HG02610 (cell line): ENCODE measurements around the gene ULK4.
"Not testable (repeated sequence)": the region's sequence is repeated elsewhere in the genome, so short reads cannot be mapped to it uniquely, and the experiment has no call there.

Source experiments
- ATAC-seq: cut with Tn5 transposase; IDR thresholded peaks from one replicate; pipeline ENCODE4 v1.9.1; 2021; ENCODE audit warnings: mild to moderate bottlenecking, moderate library complexity; ENCODE audit not compliant: unreplicated experiment

ULK4 gene

GRCh38 chr3:41370765-41371535 lies 591.0 kb downstream of the ULK4 start:
- ATAC-seq, result not testable (repeated sequence)

DNA sequence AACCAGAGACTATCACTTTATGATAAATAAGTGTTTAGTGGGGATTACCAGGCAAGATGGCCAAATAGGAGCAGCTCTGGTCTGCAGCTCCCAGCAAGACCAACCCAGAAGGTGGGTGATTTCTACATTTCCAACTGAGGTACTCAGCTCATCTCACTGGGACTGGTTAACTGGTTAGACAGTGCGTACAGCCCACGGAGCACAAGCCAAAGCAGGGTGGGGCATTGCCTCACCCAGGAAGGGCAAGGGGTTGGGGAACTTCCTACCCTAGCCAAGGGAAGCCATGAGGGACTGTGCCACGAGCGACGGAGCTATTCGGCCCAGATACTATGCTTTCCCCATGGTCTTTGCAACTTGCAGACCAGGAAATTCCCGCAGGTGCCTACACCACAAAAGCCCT lies 591.6 kb downstream of the ULK4 start:
- no peak for ATAC-seq

DNA sequence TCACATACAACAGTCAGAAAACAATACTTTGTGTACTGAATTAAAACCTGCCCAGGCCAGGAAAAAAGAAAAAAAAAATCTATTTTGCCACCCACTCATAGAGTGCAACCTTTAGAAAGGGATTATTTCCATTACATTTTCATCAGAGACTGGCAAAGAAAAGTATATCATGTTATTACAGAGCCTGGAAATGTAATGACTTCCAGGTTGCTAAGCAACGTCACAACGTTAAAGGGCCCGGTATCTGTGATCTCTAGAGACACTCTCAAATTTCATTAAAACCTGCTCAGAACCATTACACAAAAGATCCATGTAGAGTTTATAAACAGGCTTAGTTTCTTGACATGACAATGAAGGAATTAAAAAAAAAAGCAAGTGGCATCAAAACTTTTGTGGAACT lies 592.1 kb downstream of the ULK4 start:
- no peak for ATAC-seq

- no peak for ATAC-seq
Measured at GRCh38 chr3:41365973-41366372, 595.9 kb downstream of the ULK4 start.

- ATAC-seq, result no peak
Measured at GRCh38 chr3:41364736-41365135, 597.2 kb downstream of the ULK4 start.

- no peak for ATAC-seq
Measured at GRCh38 chr3:41363830-41364523, 597.9 kb downstream of the ULK4 start.

DNA sequence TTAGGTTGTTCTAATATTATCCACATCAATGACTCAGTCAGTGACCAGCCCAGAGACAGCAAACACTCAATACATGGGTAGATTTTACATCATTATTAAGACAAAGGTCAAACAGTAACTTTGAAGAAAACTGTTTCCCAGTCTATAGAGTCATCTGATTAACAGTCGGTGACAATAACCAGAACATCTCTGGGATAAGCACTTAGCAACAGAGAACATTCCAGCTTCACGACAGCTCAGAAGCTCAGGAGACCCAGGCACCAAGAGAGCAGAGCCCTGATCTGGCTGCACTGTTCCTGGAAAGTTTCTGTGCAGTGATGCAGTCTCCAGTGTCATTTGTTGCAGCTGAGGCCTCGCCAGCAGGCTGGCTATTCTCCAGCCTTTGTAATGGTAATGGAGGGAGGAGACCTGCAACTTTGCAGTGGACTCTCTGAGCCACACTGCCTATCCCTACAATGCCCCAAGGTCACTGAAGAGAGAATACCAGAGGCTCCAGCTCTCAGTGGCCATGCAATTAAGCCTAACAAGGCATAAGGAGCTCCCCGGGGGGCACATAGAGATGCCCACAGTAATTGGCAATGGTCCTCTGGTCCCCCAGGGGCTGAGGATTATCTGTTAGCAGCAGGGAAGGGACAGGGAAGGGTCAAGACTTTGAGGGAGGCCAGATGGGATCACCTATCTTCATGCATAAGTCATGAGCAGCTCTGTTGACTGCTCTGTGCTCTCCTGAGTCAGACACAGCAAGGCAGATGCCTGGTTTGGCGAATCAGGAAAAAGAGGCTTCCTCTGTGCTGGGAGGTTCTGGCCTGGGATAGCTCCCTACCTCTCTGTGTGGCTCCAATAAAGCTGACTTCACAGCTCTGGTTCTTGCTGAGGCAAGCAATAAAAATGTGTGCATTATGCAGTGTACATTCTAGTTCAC lies 599.0 kb downstream of the ULK4 start:
- ATAC-seq, result no peak

DNA sequence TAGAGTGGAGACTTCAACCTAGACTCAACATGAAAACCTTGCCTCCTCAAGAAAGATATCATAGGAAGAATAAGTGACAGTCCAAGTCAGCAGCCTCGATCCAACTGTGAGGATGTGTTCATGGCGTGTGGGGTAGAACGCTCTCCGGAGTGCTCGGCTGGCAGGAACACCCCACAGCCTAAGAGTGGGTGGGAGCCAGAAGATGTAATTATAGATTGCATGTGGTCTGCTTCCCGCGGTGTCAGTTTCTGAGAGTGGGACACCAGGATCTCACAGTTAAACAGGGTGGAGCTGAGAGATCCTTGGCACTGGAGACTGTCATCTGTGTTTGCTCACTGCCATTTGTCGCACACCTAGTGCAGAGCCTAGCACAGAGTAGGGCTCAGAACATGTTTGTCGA lies 604.6 kb downstream of the ULK4 start:
- no peak for ATAC-seq

- no peak for ATAC-seq
Measured at GRCh38 chr3:41356775-41357174, 605.1 kb downstream of the ULK4 start.

DNA sequence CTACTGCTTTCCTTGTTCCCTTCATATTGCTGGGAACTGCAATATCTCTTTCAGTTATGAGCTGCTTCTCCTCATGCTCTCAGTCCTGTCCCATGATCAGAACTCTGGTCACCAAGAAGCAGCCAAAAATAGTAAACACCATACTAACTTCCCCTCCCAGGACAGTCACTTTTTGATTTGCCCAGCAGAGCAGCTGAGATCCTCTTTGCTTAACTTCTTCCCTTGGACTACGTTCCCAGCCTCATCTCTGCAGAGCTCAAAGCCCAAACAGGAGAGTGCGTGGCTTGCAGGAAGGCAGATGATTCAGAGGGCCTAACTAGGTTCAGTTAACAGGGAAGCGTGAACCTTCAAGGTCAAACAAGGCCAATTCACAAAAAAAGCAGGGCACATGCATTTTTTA lies 609.4 kb downstream of the ULK4 start:
- no peak for ATAC-seq

GRCh38 chr3:41350441-41350840 lies 611.5 kb downstream of the ULK4 start:
- no peak for ATAC-seq

GRCh38 chr3:41348401-41348800 lies 613.5 kb downstream of the ULK4 start:
- no peak for ATAC-seq

- no peak for ATAC-seq
Measured at GRCh38 chr3:41346698-41347270, 615.1 kb downstream of the ULK4 start.

DNA sequence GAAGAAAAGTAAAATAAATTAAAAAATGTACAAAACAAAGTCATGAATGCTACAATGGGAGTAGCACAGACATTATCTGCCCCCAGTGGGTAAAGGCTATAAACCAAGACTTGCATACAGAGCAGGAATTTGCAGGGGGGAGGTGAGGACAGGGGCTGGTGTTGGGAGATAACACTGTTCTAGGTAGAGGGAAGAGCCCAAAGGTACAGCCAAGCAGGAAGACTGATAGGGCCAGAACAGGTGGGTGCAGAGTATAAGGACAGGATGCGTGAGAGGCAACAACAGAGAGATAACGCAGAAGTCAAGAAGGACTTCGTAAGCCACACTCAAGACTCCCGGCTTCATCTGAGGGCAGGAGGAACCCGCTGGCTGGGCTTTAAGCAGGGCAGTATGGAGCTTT lies 616.1 kb downstream of the ULK4 start:
- no peak for ATAC-seq

- ATAC-seq, result no peak
Measured at GRCh38 chr3:41339758-41340157, 622.1 kb downstream of the ULK4 start.

DNA sequence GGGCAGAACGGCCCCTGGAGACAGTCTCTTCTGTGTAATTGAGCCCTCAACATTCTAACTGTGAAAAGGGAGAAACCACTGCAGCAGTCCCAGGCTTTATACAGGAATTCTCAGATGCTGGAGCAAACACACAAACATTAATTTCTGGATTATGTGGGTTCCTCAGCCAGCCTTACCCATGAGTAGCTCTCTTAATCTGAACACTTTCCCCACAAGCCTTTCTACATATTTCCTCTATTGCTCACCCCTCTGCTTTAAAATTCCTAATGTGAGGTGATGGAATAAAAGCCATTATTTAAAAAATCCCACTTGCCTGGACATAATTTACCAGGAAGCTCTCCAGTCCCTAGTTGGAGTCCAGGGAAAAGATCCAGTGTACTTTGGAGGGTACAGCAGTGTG lies 623.6 kb downstream of the ULK4 start:
- ATAC-seq, result no peak

DNA sequence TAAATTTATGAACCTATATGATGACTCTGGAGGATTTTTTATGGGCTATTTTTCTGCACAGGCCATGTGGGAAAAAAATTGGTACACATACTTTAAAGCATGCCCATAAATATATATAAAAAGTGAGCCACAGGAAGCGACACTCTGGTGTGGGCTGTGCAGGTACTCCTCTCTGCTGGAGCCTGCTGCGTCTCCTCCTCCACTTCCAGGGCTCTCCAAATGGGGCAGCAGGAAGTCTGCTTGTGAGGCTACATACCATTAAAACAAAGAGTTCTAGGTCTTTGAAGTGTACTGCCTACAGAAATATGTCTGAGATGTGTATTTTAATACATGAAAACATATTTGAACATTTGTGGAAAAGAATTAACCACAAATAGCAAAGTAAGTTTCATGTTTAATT lies 627.5 kb downstream of the ULK4 start:
- no peak for ATAC-seq

- no peak for ATAC-seq
Measured at GRCh38 chr3:41331041-41331440, 630.9 kb downstream of the ULK4 start.

GRCh38 chr3:41330465-41330864 lies 631.4 kb downstream of the ULK4 start:
- no peak for ATAC-seq

GRCh38 chr3:41329881-41330280 lies 632.0 kb downstream of the ULK4 start:
- ATAC-seq, result no peak

DNA sequence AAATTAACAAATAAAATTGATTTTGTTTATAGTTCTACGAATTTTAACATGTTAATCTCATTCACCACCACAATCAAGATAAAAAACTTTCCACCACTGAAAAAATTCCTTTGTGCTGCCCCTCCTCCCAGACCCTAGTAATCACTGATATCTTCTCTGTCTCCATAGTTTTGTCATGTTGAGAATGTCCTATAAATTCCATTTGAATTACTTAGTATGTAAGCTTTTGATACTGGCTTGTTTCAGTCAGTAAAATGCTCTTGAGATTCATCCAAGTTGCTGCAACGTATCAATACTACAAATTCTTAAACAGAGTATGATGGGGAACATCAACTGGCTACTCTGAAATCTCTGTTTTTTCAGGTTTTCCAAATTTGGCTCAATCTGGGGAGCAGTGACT lies 633.0 kb downstream of the ULK4 start:
- ATAC-seq, result no peak
